Karpas-422 (cell line): ENCODE measurements around the gene VWA5B1. TPM values are rescaled to one million over a fixed set of nuclear protein-coding genes. Genes with fewer than 3 reads are reported as not detected.

ENCODE experiments used
- DNase-seq: peaks from one replicate; pipeline ENCODE4 v3.0.0-alpha.2; 2015
- H2AFZ ChIP-seq: fragments of 200-600 bp; sonication (generic); 2 replicates; pipeline ENCODE4 v1.6.1; 2014; ENCODE audit warnings: antibody characterized with exemption, low read length, mixed read lengths
- H3K27ac ChIP-seq: fragments of 200-600 bp; sonication (generic); 2 replicates; pipeline ENCODE4 v1.5.1; 2014; ENCODE audit warnings: mild to moderate bottlenecking, low read length, moderate library complexity
- H3K27me3 ChIP-seq: fragments of 200-600 bp; sonication (generic); 2 replicates; pipeline ENCODE4 v1.6.1; 2014; ENCODE audit warnings: low read length, mixed read lengths
- H3K36me3 ChIP-seq: fragments of 200-600 bp; sonication (generic); 2 replicates; pipeline ENCODE4 v1.6.1; 2014; ENCODE audit warnings: low read length, mixed read lengths; ENCODE audit not compliant: insufficient read depth
- H3K4me1 ChIP-seq: fragments of 200-600 bp; sonication (generic); 2 replicates; pipeline ENCODE4 v1.6.1; 2014; ENCODE audit warnings: mild to moderate bottlenecking, low read length, mixed read lengths
- H3K4me2 ChIP-seq: fragments of 200-600 bp; sonication (generic); 2 replicates; pipeline ENCODE4 v1.6.1; 2014; ENCODE audit warnings: low read length, low read depth, mild to moderate bottlenecking; ENCODE audit not compliant: poor library complexity, severe bottlenecking
- H3K4me3 ChIP-seq: fragments of 200-600 bp; sonication (generic); 2 replicates; pipeline ENCODE4 v1.5.1; 2014; ENCODE audit warnings: mild to moderate bottlenecking, antibody characterized with exemption, low read length, mixed read lengths
- H3K79me2 ChIP-seq: fragments of 200-600 bp; sonication (generic); 2 replicates; pipeline ENCODE4 v1.6.1; 2014; ENCODE audit warnings: mild to moderate bottlenecking, low read length, mixed read lengths
- H3K9ac ChIP-seq: fragments of 200-600 bp; sonication (generic); 2 replicates; pipeline ENCODE4 v1.6.0; 2014; ENCODE audit warnings: low read length
- H3K9me2 ChIP-seq: fragments of 200-600 bp; sonication (generic), shearing (Covaris generic); replicated peaks from 2 replicates; pipeline ENCODE4 v1.6.0; 2014; ENCODE audit warnings: mild to moderate bottlenecking, low read length, moderate library complexity; ENCODE audit not compliant: insufficient read depth
- H3K9me3 ChIP-seq: fragments of 300-700, 200-600 bp; sonication (generic); 2 replicates; pipeline ENCODE4 v1.6.1; 2014; ENCODE audit warnings: low read length, mixed read lengths
- H4K20me1 ChIP-seq: fragments of 200-600 bp; sonication (generic); 2 replicates; pipeline ENCODE4 v1.6.1; 2014; ENCODE audit warnings: mild to moderate bottlenecking, antibody characterized with exemption, low read length, low read depth; ENCODE audit not compliant: insufficient read depth
- total RNA-seq: library from RNA; depleted of rRNA; stranded (reverse); fragments of >200 nt; shearing (Covaris generic); gene quantifications from 2 replicates; pipeline ENCODE4 v1.2.3, GENCODE V29; 2014; ENCODE audit warnings: low replicate concordance

Gene VWA5B1
- total RNA-seq, 1 experiment from 2014 or later: not detected

GRCh38 chr1:20371883-20372282 lies 81.2 kb downstream of the VWA5B1 start:
- H3K36me3 ChIP-seq: no peaks in the 10 kb centered on the region
- H3K9me2 ChIP-seq: no peaks in the 10 kb centered on the region
- H3K9ac ChIP-seq: no peak overlapping the region
- DNase-seq: no peak
- H2AFZ ChIP-seq: no peak overlapping the region
- 0 out of 2 replicates have a peak, but pooled peaks cover 3% of the 10 kb centered on the region for H3K27me3 ChIP-seq
- no peak overlapping the region for H3K27ac ChIP-seq
- H3K4me1 ChIP-seq: peaks cover 10% of the 10 kb centered on the region
- H4K20me1 ChIP-seq: no peaks in the 10 kb centered on the region
- H3K79me2 ChIP-seq: no peaks in the 10 kb centered on the region
- no peaks in the 10 kb centered on the region for H3K9me3 ChIP-seq
- no peak overlapping the region for H3K4me3 ChIP-seq
- H3K4me2 ChIP-seq: no peak overlapping the region

DNA sequence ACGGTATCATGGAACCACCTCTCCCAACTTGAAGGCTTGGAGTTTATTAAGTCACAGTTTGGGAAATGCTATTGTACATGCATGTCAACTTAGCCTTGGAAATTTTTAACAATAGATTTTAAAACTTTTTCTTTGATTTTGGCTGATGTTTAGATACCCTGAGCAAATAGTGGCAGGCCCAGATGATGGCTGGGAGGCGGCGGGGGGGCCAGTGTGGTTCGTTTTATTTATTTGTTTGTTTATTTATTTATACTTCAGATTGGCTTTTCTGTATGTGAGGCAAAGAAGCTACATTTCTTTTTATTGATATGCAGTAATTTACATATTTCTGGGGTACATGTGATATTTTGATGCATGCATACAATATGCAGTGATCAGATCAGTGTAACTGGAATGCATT lies 82.0 kb downstream of the VWA5B1 start:
- no peak for DNase-seq
- Histone ChIP-seq H3K9ac (no peak overlapping the region), H3K36me3 (no peaks in the 10 kb centered on the region), H3K4me2 (no peak overlapping the region), H4K20me1 (no peaks in the 10 kb centered on the region), H3K9me3 (no peaks in the 10 kb centered on the region), H3K4me1 (peaks cover 13% of the 10 kb centered on the region), H3K27ac (no peak overlapping the region), H2AFZ (no peak overlapping the region), H3K9me2 (no peaks in the 10 kb centered on the region), H3K27me3 (0 out of 2 replicates have a peak, but pooled peaks cover 3% of the 10 kb centered on the region), H3K79me2 (no peaks in the 10 kb centered on the region), H3K4me3 (no peak overlapping the region)

- no peak overlapping the region for H3K27ac ChIP-seq
- H3K9ac ChIP-seq: no peak overlapping the region
- no peaks in the 10 kb centered on the region for H3K36me3 ChIP-seq
- peaks cover 13% of the 10 kb centered on the region for H3K4me1 ChIP-seq
- H3K79me2 ChIP-seq: no peaks in the 10 kb centered on the region
- no peaks in the 10 kb centered on the region for H3K9me3 ChIP-seq
- H3K4me3 ChIP-seq: no peak overlapping the region
- no peaks in the 10 kb centered on the region for H3K9me2 ChIP-seq
- DNase-seq: no peak
- 0 out of 2 replicates have a peak, but pooled peaks cover 3% of the 10 kb centered on the region for H3K27me3 ChIP-seq
- no peak overlapping the region for H2AFZ ChIP-seq
- H3K4me2 ChIP-seq: no peak overlapping the region
- no peaks in the 10 kb centered on the region for H4K20me1 ChIP-seq
These were observed 82.6 kb downstream of the VWA5B1 start for GRCh38 chr1:20373286-20373685.

DNA sequence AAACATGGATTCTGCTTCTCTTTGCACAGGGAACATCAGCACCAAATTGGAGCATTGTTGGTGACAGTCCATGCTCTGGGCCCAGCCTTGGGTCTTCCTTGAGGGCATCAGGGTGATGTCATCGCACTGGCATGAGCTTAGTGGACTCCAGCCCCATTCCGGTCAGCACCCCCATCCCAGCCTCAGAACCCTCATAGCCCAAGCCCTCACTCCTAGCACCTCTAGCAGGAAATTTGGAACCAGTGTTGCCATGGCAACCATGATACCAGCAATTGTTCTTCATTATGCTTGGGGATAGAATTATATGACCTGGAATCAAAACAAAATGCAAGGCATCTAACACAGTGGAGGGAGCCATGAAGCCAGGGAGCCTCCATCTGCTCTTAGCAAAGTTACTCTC lies 83.1 kb downstream of the VWA5B1 start:
- Histone ChIP-seq H3K4me2 (no peak overlapping the region), H3K4me1 (peaks cover 13% of the 10 kb centered on the region)

GRCh38 chr1:20375563-20375962 lies 84.9 kb downstream of the VWA5B1 start:
- no peaks in the 10 kb centered on the region for H4K20me1 ChIP-seq
- H3K4me1 ChIP-seq: peaks cover 20% of the 10 kb centered on the region
- no peak overlapping the region for H3K27ac ChIP-seq
- H3K27me3 ChIP-seq: no peaks in the 10 kb centered on the region
- H3K79me2 ChIP-seq: no peaks in the 10 kb centered on the region
- H3K36me3 ChIP-seq: no peaks in the 10 kb centered on the region
- no peak overlapping the region for H2AFZ ChIP-seq
- H3K9me2 ChIP-seq: no peaks in the 10 kb centered on the region
- H3K9me3 ChIP-seq: no peaks in the 10 kb centered on the region
- H3K4me2 ChIP-seq: no peak overlapping the region
- H3K9ac ChIP-seq: no peak overlapping the region
- no peak overlapping the region for H3K4me3 ChIP-seq
- no peak for DNase-seq

More for the DNA sequence above, 83.1 kb downstream of the VWA5B1 start:
- Histone ChIP-seq H3K9ac (no peak overlapping the region), H3K9me3 (no peaks in the 10 kb centered on the region), H3K9me2 (no peaks in the 10 kb centered on the region), H3K27ac (no peak overlapping the region), H2AFZ (no peak overlapping the region), H3K27me3 (no peaks in the 10 kb centered on the region), H3K4me3 (no peak overlapping the region), H4K20me1 (no peaks in the 10 kb centered on the region), H3K36me3 (no peaks in the 10 kb centered on the region), H3K79me2 (no peaks in the 10 kb centered on the region)
- no peak for DNase-seq

DNA sequence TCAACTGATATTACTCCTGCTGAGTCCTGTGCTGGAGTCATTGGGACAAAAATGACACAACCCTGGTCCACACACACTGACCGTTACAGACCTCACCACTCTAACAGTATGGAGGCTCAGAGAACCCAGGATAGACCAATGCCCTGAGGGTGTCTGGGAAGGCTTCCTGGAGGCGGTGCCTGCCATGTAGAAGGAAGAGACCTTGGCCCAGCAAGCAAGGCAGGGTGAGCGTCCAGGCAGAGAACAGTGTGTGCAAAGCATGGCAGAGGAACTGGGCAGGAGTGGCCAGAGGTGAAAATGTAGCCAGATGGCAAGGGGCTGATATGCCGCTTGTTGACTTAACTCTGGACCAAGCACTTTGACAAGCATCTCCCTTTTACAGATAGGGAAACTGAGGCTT lies 85.5 kb downstream of the VWA5B1 start:
- H3K79me2 ChIP-seq: no peaks in the 10 kb centered on the region
- no peak overlapping the region for H3K9ac ChIP-seq
- no peaks in the 10 kb centered on the region for H3K9me3 ChIP-seq
- no peaks in the 10 kb centered on the region for H3K27me3 ChIP-seq
- H3K4me3 ChIP-seq: no peak overlapping the region
- no peak overlapping the region for H3K4me2 ChIP-seq
- no peak for DNase-seq
- H2AFZ ChIP-seq: no peak overlapping the region
- H3K27ac ChIP-seq: no peak overlapping the region
- no peaks in the 10 kb centered on the region for H4K20me1 ChIP-seq
- no peaks in the 10 kb centered on the region for H3K36me3 ChIP-seq
- H3K9me2 ChIP-seq: no peaks in the 10 kb centered on the region
- peaks cover 26% of the 10 kb centered on the region for H3K4me1 ChIP-seq

DNA sequence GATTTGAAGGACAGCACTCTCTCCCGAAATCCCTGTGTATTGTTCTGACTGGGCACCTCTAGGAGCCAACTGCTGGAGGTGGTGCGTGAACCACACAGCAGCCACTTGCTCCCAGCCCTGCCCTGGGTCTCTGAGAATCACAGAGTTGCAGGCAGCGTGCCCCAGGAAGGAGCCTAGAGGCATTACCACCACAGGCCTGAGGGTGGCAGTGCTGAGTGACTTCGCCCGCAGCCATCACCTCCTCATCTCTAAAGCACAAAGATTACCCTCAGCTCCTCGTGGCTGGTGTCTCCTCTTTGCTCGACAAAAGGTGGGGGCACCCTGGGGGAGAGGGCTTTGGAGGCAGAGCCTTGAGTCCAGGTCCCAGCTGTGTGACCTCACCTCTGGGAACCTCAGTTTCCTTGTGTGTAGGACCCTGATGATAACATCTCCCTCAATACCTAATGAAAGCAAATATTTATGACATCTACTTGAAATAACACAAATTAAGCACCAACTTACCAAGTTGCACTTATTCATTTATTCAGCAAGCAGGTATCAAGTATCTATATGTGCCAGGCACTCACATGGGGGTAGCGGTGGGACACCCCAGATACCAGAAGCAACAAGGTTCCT lies 86.3 kb downstream of the VWA5B1 start:
- no peaks in the 10 kb centered on the region for H3K9me3 ChIP-seq
- H3K9ac ChIP-seq: no peak overlapping the region
- DNase-seq: peak; percentile 84
- H3K27me3 ChIP-seq: no peaks in the 10 kb centered on the region
- H3K27ac ChIP-seq: no peak overlapping the region
- no peaks in the 10 kb centered on the region for H4K20me1 ChIP-seq
- peaks cover 28% of the 10 kb centered on the region for H3K4me1 ChIP-seq
- no peak overlapping the region for H3K4me2 ChIP-seq
- H3K4me3 ChIP-seq: no peak overlapping the region
- H2AFZ ChIP-seq: no peak overlapping the region
- H3K36me3 ChIP-seq: no peaks in the 10 kb centered on the region
- H3K79me2 ChIP-seq: no peaks in the 10 kb centered on the region
- H3K9me2 ChIP-seq: no peaks in the 10 kb centered on the region

GRCh38 chr1:20377516-20378270 lies 87.0 kb downstream of the VWA5B1 start:
- H3K27me3 ChIP-seq: no peaks in the 10 kb centered on the region
- H3K79me2 ChIP-seq: no peaks in the 10 kb centered on the region
- H3K36me3 ChIP-seq: no peaks in the 10 kb centered on the region
- no peak overlapping the region for H3K27ac ChIP-seq
- DNase-seq: no peak
- no peaks in the 10 kb centered on the region for H3K9me3 ChIP-seq
- peaks cover 29% of the 10 kb centered on the region for H3K4me1 ChIP-seq
- H3K9me2 ChIP-seq: no peaks in the 10 kb centered on the region
- no peak overlapping the region for H3K4me2 ChIP-seq
- no peak overlapping the region for H3K9ac ChIP-seq
- H3K4me3 ChIP-seq: no peak overlapping the region
- no peaks in the 10 kb centered on the region for H4K20me1 ChIP-seq
- no peak overlapping the region for H2AFZ ChIP-seq
